Neural cell (in vitro differentiated cells): Measurements from ENCODE around the gene DYNLL1. TPM values are rescaled to one million over a fixed set of nuclear protein-coding genes. Genes with fewer than 3 reads are reported as not detected.

Source experiments
- H2AFZ ChIP-seq: fragments of 200-600, 300-800 bp; sonication (generic), shearing (Covaris generic); 2 replicates; pipeline ENCODE4 v1.6.0; 2014; ENCODE audit warnings: low read depth, mild to moderate bottlenecking, antibody characterized with exemption, low read length, moderate library complexity
- H3F3A ChIP-seq: fragments of 200-600 bp; shearing (Covaris generic); 2 replicates; pipeline ENCODE4 v1.6.1; 2016; ENCODE audit warnings: mild to moderate bottlenecking, moderate library complexity, mixed read lengths, antibody characterized with exemption, low read length; ENCODE audit not compliant: insufficient read depth, poor library complexity, severe bottlenecking
- H3K27ac ChIP-seq: fragments of 200-600, 300-800 bp; sonication (generic), shearing (Covaris generic); 2 replicates; pipeline ENCODE4 v1.5.1; 2014; ENCODE audit warnings: mild to moderate bottlenecking, low read length, moderate library complexity
- H3K27me3 ChIP-seq: fragments of 300-800, 200-600 bp; sonication (generic), shearing (Covaris generic); 2 replicates; pipeline ENCODE4 v1.6.0; 2014; ENCODE audit warnings: mild to moderate bottlenecking, low read depth, low read length, moderate library complexity; ENCODE audit not compliant: insufficient read depth
- H3K36me3 ChIP-seq: fragments of 300-800, 200-600 bp; sonication (generic), shearing (Covaris generic); 2 replicates; pipeline ENCODE4 v1.5.1; 2014; ENCODE audit warnings: mild to moderate bottlenecking, antibody characterized with exemption, low read length, moderate library complexity; ENCODE audit not compliant: insufficient read depth
- H3K4me2 ChIP-seq: fragments of 300-800, 200-600 bp; sonication (generic), shearing (Covaris generic); 2 replicates; pipeline ENCODE4 v1.6.0; 2014; ENCODE audit warnings: mild to moderate bottlenecking, low read length
- H3K4me3 ChIP-seq: fragments of 300-800, 200-600 bp; sonication (generic), shearing (Covaris generic); 2 replicates; pipeline ENCODE4 v1.5.1; 2014; ENCODE audit warnings: mild to moderate bottlenecking, low read length, moderate library complexity
- H3K79me2 ChIP-seq: fragments of 200-600 bp; shearing (Covaris generic); replicated peaks from 2 replicates; pipeline ENCODE4 v1.6.0; 2014; ENCODE audit warnings: mild to moderate bottlenecking, low read length, moderate library complexity; ENCODE audit not compliant: insufficient read depth
- H3K9ac ChIP-seq: fragments of 300-800, 200-600 bp; sonication (generic), shearing (Covaris generic); 2 replicates; pipeline ENCODE4 v1.6.1; 2016; ENCODE audit warnings: mild to moderate bottlenecking, low read length, mixed read lengths
- H3K9me2 ChIP-seq: fragments of 200-600 bp; shearing (Covaris generic); 2 replicates; pipeline ENCODE4 v1.6.1; 2016; ENCODE audit warnings: mild to moderate bottlenecking, low read length, mixed read lengths; ENCODE audit not compliant: insufficient read depth
- H3K9me3 ChIP-seq: fragments of 200-600, 300-800 bp; sonication (generic), shearing (Covaris generic); 2 replicates; pipeline ENCODE4 v1.6.1; 2016; ENCODE audit warnings: mild to moderate bottlenecking, mixed run types, low read length, moderate library complexity, mixed read lengths
- H4K20me1 ChIP-seq: fragments of 200-600 bp; shearing (Covaris generic); 2 replicates; pipeline ENCODE4 v1.6.1; 2016; ENCODE audit warnings: mild to moderate bottlenecking, mixed run types; ENCODE audit not compliant: insufficient read depth
- EP300 ChIP-seq: fragments of 450-650 bp; conservative IDR thresholded peaks from 2 replicates; pipeline ENCODE4 v1.6.1; 2014; ENCODE audit warnings: antibody characterized with exemption, mild to moderate bottlenecking, moderate library complexity; ENCODE audit not compliant: poor library complexity, severe bottlenecking
- EZH2 ChIP-seq: fragments of 200-600, 300-800 bp; shearing (Covaris generic), sonication (generic); IDR thresholded peaks from 2 replicates; pipeline ENCODE4 v1.6.1; 2014; ENCODE audit warnings: antibody characterized with exemption, low read length, borderline replicate concordance, mild to moderate bottlenecking; ENCODE audit not compliant: insufficient read depth, poor library complexity, severe bottlenecking
- MXI1 ChIP-seq: fragments of 450-650 bp; conservative IDR thresholded peaks from 2 replicates; pipeline ENCODE4 v1.6.1; 2014; ENCODE audit warnings: antibody characterized with exemption, mild to moderate bottlenecking; ENCODE audit not compliant: poor library complexity, severe bottlenecking
- POLR2AphosphoS5 ChIP-seq: IDR thresholded peaks from 2 replicates; pipeline ENCODE4 v1.6.1; 2012
- RAD21 ChIP-seq: fragments of 450-650 bp; conservative IDR thresholded peaks from 2 replicates; pipeline ENCODE4 v1.6.1; 2014; ENCODE audit warnings: antibody characterized with exemption, mild to moderate bottlenecking, moderate library complexity
- SMC3 ChIP-seq: fragments of 450-650 bp; conservative IDR thresholded peaks from 2 replicates; pipeline ENCODE4 v1.6.1; 2014; ENCODE audit warnings: antibody characterized with exemption, mild to moderate bottlenecking, moderate library complexity; ENCODE audit not compliant: poor library complexity
- TAF1 ChIP-seq: IDR thresholded peaks from 2 replicates; pipeline ENCODE4 v1.6.1; 2012; ENCODE audit warnings: low read depth
- polyA plus RNA-seq: library from polyadenylated mRNA; depleted of rRNA; stranded (reverse); fragments of >200 nt; gene quantifications from 2 replicates; pipeline ENCODE4 v1.2.3, GENCODE V29; 2014
- TF ChIP-seq, protein P1 (sequence below): IDR thresholded peaks from 2 replicates; pipeline ENCODE4 v1.6.1; 2012; ENCODE audit warnings: borderline replicate concordance
- TF ChIP-seq, protein P2 (sequence below): fragments of 450-650 bp; IDR thresholded peaks from 2 replicates; pipeline ENCODE4 v1.5.1; 2014; ENCODE audit warnings: antibody characterized with exemption, mild to moderate bottlenecking, moderate library complexity; ENCODE audit not compliant: poor library complexity, severe bottlenecking

The DYNLL1 gene
- polyA plus RNA-seq, 1 donor from 2014 or later: 466 TPM

DNA sequence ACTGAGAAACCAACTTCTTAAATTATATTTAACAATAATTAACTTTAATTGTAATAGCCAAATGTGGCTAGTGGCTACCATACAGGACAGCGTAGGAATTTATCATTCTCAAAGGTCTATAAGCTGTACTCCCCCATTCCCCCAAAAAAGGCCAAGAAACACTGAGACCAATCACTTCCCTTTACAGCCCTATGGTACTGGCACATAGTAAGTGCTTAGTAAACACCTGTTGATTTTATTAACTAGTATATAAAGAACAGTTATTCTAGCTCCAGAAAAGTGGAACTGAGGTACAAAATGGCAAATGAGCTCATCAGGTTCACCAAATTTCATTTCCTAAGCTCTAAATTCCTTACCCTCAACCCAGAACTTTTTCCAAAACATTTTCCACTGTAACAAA is 20.3 kb upstream of the DYNLL1 start:
- no peak overlapping the region for H3K27ac ChIP-seq

DNA sequence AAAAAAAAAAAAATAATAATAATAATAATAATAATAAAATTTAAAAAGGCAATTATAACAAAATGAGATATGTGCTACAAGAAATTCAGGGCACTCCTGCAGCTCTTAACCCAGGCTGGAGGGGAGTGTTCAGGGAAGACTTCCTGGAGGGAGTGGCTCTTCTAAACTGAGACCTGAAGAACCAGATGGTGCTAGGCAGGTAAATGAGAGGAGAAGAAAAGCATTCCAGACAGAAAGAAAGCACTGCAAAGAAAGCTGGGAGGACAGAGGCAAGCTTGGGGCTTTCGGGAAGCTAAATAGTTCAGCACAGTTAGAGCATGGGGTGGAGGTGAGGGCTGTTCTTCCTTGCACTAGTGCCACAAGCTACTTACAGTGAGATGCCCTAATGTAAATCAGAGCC is 16.5 kb upstream of the DYNLL1 start:
- Histone ChIP-seq H4K20me1 (no peaks in the 10 kb centered on the region), H3K27ac (no peak overlapping the region), H2AFZ (no peak overlapping the region), H3K9me2 (no peaks in the 10 kb centered on the region), H3K36me3 (no peaks in the 10 kb centered on the region), H3F3A (no peaks in the 10 kb centered on the region), H3K4me2 (no peak overlapping the region), H3K4me3 (no peak overlapping the region), H3K79me2 (no peaks in the 10 kb centered on the region), H3K27me3 (no peaks in the 10 kb centered on the region), H3K9me3 (no peaks in the 10 kb centered on the region), H3K9ac (no peak overlapping the region)
- TF ChIP-seq RAD21 (no peak), MXI1 (no peak), TAF1 (no peak), POLR2AphosphoS5 (no peak), EZH2 (no peak), EP300 (no peak), SMC3 (no peak)
- TF ChIP-seq, protein P1, sequence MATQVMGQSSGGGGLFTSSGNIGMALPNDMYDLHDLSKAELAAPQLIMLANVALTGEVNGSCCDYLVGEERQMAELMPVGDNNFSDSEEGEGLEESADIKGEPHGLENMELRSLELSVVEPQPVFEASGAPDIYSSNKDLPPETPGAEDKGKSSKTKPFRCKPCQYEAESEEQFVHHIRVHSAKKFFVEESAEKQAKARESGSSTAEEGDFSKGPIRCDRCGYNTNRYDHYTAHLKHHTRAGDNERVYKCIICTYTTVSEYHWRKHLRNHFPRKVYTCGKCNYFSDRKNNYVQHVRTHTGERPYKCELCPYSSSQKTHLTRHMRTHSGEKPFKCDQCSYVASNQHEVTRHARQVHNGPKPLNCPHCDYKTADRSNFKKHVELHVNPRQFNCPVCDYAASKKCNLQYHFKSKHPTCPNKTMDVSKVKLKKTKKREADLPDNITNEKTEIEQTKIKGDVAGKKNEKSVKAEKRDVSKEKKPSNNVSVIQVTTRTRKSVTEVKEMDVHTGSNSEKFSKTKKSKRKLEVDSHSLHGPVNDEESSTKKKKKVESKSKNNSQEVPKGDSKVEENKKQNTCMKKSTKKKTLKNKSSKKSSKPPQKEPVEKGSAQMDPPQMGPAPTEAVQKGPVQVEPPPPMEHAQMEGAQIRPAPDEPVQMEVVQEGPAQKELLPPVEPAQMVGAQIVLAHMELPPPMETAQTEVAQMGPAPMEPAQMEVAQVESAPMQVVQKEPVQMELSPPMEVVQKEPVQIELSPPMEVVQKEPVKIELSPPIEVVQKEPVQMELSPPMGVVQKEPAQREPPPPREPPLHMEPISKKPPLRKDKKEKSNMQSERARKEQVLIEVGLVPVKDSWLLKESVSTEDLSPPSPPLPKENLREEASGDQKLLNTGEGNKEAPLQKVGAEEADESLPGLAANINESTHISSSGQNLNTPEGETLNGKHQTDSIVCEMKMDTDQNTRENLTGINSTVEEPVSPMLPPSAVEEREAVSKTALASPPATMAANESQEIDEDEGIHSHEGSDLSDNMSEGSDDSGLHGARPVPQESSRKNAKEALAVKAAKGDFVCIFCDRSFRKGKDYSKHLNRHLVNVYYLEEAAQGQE: no peak
- TF ChIP-seq, protein P2, sequence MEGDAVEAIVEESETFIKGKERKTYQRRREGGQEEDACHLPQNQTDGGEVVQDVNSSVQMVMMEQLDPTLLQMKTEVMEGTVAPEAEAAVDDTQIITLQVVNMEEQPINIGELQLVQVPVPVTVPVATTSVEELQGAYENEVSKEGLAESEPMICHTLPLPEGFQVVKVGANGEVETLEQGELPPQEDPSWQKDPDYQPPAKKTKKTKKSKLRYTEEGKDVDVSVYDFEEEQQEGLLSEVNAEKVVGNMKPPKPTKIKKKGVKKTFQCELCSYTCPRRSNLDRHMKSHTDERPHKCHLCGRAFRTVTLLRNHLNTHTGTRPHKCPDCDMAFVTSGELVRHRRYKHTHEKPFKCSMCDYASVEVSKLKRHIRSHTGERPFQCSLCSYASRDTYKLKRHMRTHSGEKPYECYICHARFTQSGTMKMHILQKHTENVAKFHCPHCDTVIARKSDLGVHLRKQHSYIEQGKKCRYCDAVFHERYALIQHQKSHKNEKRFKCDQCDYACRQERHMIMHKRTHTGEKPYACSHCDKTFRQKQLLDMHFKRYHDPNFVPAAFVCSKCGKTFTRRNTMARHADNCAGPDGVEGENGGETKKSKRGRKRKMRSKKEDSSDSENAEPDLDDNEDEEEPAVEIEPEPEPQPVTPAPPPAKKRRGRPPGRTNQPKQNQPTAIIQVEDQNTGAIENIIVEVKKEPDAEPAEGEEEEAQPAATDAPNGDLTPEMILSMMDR: no peak

More for the DNA sequence above, 20.3 kb upstream of the DYNLL1 start:
- Histone ChIP-seq H3K4me3 (no peak overlapping the region), H3K27me3 (no peaks in the 10 kb centered on the region), H3K4me2 (no peak overlapping the region), H2AFZ (no peak overlapping the region), H4K20me1 (no peaks in the 10 kb centered on the region), H3K9ac (no peak overlapping the region), H3F3A (no peaks in the 10 kb centered on the region), H3K9me2 (no peaks in the 10 kb centered on the region), H3K9me3 (no peaks in the 10 kb centered on the region), H3K79me2 (peaks cover 9% of the 10 kb centered on the region), H3K36me3 (no peaks in the 10 kb centered on the region)
- TF ChIP-seq, protein P2: no peak
- TF ChIP-seq EP300: no peak
- TF ChIP-seq POLR2AphosphoS5: no peak
- no peak for TF ChIP-seq MXI1
- no peak for TF ChIP-seq SMC3
- TF ChIP-seq RAD21: no peak
- no peak for TF ChIP-seq EZH2
- TF ChIP-seq TAF1: no peak
- TF ChIP-seq, protein P1: no peak
